HG03280 (cell line): Measurements from ENCODE around the gene FILIP1L.
"Not testable (repeated sequence)": the region's sequence is repeated elsewhere in the genome, so short reads cannot be mapped to it uniquely, and the experiment has no call there.

Source experiments
- ATAC-seq: cut with Tn5 transposase; IDR thresholded peaks from one replicate; pipeline ENCODE4 v1.9.1; 2021; ENCODE audit warnings: mild to moderate bottlenecking, moderate library complexity; ENCODE audit not compliant: unreplicated experiment

The FILIP1L gene

DNA sequence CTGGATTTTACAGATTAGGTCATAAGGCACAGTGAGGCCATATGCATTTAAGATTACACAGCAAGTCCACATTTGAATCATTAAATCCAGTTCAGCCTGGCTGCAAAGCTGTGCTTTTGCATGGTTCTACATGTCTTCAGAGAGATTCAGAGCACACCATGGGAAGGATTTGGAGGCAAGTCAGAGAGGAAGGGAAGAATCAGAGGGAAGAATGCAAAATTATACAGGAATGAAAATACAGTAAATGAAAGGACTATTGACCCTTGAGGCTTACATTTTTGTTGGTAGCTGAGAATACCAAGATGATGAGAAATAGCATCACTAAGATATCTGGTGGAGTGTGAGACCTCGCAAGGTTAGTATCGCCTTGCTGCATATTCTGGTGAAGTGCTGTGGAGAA is 13.9 kb downstream of the FILIP1L start:
- no peak for ATAC-seq

GRCh38 chr3:100099621-100100020 is 14.7 kb downstream of the FILIP1L start:
- ATAC-seq: no peak

GRCh38 chr3:100098784-100099070 is 15.6 kb downstream of the FILIP1L start:
- ATAC-seq: no peak

GRCh38 chr3:100097919-100098783 is 16.1 kb downstream of the FILIP1L start:
- no peak for ATAC-seq

- ATAC-seq: no peak
These were observed 17.4 kb downstream of the FILIP1L start for GRCh38 chr3:100096866-100097265.

- ATAC-seq: not testable (repeated sequence)
These were observed 18.0 kb downstream of the FILIP1L start for GRCh38 chr3:100096286-100096685.

- ATAC-seq: no peak
These were observed 20.5 kb downstream of the FILIP1L start for GRCh38 chr3:100093831-100094230.

DNA sequence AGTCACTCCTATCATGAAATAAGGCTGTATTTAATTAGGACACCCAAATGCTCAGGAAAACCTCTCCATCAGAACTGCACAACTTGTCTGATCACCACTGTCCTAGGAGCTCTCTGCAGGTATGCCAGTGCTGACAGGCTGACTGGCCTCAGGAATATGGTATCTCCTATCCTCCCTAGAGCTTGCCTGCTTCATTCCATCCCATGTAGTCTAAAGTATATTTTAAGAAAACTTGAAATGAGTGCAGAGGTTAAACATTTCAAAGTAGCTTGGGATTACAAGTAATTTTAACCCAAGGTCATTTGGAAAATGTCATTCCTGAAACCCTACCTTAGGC is 23.7 kb downstream of the FILIP1L start:
- ATAC-seq: no peak

DNA sequence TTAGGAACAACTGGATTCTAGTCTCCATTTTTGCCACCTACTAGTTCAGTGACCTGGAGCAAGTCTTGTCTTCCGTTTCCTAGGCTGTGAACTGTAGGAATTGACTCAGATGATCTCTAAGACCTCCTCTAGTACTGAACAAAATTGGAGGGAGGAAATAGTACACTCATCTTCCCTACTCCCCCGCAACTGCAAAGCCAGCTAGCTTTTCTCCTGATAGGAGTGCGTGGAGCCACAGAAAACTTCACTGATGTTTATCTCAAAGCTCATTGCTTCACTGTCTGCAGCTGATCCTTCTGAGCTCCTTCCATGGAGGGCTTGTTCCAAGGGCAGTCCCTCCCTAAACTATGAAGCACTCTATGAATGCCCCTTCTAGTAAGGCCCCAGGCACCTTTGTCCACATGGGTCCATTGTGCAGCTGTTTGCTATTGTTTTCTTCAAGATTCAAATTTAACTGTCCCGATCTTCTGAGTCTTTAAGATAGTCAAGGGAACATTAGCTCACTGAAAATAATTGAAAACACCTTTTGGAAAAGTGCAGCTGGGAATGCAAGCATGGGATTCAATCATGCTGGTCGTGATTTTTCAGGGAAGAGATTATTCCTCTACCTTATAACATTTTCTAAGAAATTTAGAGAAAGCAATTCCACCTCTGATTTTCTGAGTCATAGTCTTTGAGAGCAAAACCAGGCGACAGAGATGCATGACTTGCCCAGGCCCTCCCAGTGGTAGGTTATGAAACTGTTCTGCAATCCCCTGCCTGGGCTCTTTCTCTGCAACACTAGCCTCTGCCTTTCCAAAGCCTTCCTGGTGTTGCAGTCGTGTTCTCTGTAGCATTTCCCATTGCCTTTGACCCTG is 24.3 kb downstream of the FILIP1L start:
- ATAC-seq: peak; percentile 76

DNA sequence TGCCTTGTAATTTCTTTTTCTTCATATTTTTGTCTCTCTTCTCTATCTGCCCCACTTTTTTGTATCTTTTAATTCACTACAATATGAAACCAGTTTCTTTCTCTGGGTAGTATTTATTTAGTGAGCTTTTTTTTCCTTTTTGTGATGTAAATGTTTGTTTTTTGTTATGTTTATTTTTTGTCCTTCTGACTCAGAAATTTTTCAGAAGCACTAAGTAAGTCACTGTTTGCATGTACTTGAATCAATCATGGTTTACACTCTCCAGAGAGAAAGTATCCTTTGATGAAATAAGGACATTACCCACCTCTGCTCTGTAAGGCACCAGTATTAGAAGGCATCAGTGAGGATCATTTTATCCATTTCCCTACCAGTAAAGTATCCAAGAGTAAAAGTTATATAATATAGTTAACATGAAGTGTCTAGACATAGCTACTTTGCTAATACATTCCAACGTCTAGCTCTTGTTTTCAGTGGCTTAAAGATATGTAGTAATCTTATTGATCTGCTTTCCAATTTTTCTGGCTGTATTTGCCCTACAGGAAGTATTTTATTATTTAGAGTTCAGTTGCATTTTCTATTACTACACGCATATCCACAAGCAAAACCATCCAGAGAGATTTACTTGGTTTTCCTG is 25.4 kb downstream of the FILIP1L start:
- ATAC-seq: no peak

DNA sequence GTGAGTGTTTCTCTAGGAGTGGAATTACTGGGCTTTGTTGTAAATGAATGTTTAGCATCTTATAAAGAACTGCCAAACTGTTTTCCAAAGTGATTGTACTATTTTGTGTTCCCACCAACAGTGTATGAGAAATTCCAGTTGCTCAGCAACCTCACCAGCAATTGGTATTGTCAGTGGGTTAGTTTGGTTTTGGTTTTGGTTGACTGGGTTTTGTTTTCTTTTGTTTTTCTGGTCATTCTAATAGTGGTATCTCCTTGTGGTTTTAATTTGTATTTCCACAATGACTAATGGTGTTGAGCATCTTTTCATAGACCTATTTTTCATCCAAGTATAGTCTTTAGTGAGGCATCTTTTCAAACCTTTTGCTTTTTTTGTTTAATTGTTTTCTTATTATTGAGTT is 27.1 kb downstream of the FILIP1L start:
- peak; percentile 84 for ATAC-seq

- no peak for ATAC-seq
These were observed 27.9 kb downstream of the FILIP1L start for GRCh38 chr3:100086401-100086800.

GRCh38 chr3:100084100-100084806 is 30.0 kb downstream of the FILIP1L start:
- ATAC-seq: no peak

- ATAC-seq: no peak
These were observed 31.1 kb downstream of the FILIP1L start for GRCh38 chr3:100083209-100083608.

DNA sequence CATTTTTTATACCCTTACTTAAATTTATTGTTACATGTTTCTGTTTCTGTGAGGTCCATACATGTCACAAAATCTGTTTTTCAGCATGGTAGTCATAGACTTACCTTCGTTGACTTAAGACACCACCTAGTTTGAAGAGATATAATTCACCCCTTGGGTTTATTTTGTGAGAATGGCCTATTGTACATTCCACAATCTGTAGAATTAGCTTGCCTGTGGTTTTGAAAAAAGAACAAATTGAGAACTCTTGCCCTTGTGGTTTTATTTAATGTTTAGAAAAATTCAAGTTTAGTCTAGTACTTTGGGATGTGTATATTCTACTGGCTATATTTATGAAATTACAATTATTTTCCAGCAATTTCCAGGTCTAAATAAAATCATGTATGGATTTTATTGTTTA is 31.6 kb downstream of the FILIP1L start:
- ATAC-seq: no peak

- no peak for ATAC-seq
These were observed 32.2 kb downstream of the FILIP1L start for GRCh38 chr3:100081986-100082692.

DNA sequence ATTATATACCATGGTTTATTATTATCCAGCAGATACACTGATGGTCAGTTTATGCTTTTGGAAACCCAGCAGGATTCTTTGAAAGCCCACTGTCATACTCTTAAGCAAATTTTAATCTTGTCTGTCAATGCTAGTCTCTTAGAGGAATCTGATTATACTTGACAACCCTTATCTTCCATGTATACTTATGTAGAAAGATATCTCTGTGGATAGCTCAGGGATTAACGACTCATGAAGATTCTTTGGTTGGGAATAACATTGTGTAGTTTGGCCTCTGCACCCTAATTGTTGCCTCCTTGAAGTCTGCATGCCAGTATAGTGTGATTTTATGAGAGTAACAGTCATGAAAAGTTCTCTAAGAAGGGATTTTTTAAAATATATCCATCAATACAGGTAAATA is 33.0 kb downstream of the FILIP1L start:
- ATAC-seq: no peak

DNA sequence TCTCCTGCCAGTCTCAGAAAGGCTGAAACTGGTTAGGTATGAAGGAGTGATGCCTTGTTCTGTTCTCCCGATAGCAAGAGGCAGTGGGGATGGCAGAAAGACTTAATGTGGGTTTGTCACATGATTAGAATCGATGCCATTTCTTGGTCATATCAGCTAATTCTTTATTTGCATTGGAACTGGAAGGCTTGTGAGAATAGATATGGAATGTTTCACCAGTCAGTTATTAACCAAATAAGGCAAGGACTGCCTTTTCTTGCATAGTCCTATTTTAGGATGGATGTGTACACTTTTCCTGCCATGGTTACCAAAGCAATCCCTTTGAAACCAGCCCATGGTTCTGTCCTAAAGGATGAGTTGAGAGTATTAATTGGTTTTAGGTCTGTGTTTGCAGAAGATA is 33.7 kb downstream of the FILIP1L start:
- no peak for ATAC-seq

DNA sequence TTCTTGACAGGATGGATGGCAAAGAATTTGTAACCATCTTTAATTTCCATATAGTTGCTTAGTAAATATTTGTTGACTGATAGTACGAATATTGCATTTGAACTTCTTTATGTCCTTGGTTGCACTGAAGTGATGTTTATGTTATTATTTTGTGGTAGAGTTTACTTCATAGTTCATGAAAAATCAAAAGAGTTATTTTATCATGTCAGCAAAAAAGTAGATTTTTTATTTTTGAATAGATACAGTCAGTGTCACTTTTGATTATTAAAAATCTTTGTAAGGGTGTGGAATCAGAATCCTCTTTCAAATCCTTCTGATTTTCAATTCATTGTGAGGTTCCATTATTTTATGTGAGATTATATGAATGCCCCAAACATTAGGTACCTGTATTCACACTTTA is 35.0 kb downstream of the FILIP1L start:
- no peak for ATAC-seq

GRCh38 chr3:100076731-100077529 is 37.4 kb downstream of the FILIP1L start:
- no peak for ATAC-seq
